HepG2 (cell line): ENCODE results near the gene TSPAN15. TPM values are rescaled to one million over a fixed set of nuclear protein-coding genes. Genes with fewer than 3 reads are reported as not detected.

ENCODE experiments used
- CENPT ChIP-seq: sonication (generic); formaldehyde crosslinking; IDR thresholded peaks from 2 replicates; pipeline ENCODE4 v1.8.0; 2022; ENCODE audit warnings: low read depth, mild to moderate bottlenecking, moderate library complexity, missing genetic modification reagents
- FOXA3 ChIP-seq: IDR thresholded peaks from 2 replicates; pipeline ENCODE4 v1.6.1; 2016; ENCODE audit warnings: missing genetic modification reagents, missing compliant biosample characterization
- HNRNPL ChIP-seq: fragments of 200-400 bp; formaldehyde crosslinking; IDR thresholded peaks from 2 replicates; pipeline ENCODE4 v1.6.1; 2017; ENCODE audit warnings: mild to moderate bottlenecking, low read depth, low read length
- MEIS2 ChIP-seq: sonication (generic); formaldehyde crosslinking; IDR thresholded peaks from 2 replicates; pipeline ENCODE4 v1.9.0; 2021; ENCODE audit warnings: mild to moderate bottlenecking, missing genetic modification reagents
- NCOR1 ChIP-seq: fragments of 200-600 bp; sonication (generic); IDR thresholded peaks from 2 replicates; pipeline ENCODE4 v1.7.0; 2017; ENCODE audit warnings: antibody characterized with exemption, low read length, borderline replicate concordance
- NFKB2 ChIP-seq: sonication (generic); formaldehyde crosslinking; IDR thresholded peaks from 2 replicates; pipeline ENCODE4 v1.4.0; 2020; ENCODE audit warnings: missing genetic modification reagents, borderline replicate concordance
- PHF21A ChIP-seq: sonication (generic); formaldehyde crosslinking; IDR thresholded peaks from 2 replicates; pipeline ENCODE4 v1.5.0; 2020; ENCODE audit warnings: mild to moderate bottlenecking, missing genetic modification reagents
- POLR2G ChIP-seq: fragments of 200-400 bp; formaldehyde crosslinking; IDR thresholded peaks from 2 replicates; pipeline ENCODE4 v1.6.1; 2018; ENCODE audit warnings: mild to moderate bottlenecking, low read depth, low read length, moderate library complexity
- SAP130 ChIP-seq: IDR thresholded peaks from 2 replicates; pipeline ENCODE4 v1.6.1; 2016; ENCODE audit warnings: low read depth
- ZIK1 ChIP-seq: sonication (generic); formaldehyde crosslinking; IDR thresholded peaks from 2 replicates; pipeline ENCODE4 v1.5.0; 2020; ENCODE audit warnings: mild to moderate bottlenecking, low read depth, missing genetic modification reagents, borderline replicate concordance
- ZMYM2 ChIP-seq: sonication (generic); formaldehyde crosslinking; IDR thresholded peaks from 2 replicates; pipeline ENCODE4 v1.8.0; 2022; ENCODE audit warnings: mild to moderate bottlenecking, missing genetic modification reagents
- ZNF121 ChIP-seq: sonication (generic); formaldehyde crosslinking; IDR thresholded peaks from 2 replicates; pipeline ENCODE4 v1.5.0; 2020; ENCODE audit warnings: mild to moderate bottlenecking, missing genetic modification reagents
- ZNF432 ChIP-seq: sonication (generic); formaldehyde crosslinking; IDR thresholded peaks from 2 replicates; pipeline ENCODE4 v1.5.0; 2020; ENCODE audit warnings: missing genetic modification reagents, mild to moderate bottlenecking, borderline replicate concordance
- ZNF616 ChIP-seq: sonication (generic); formaldehyde crosslinking; IDR thresholded peaks from 2 replicates; pipeline ENCODE4 v1.5.0; 2020; ENCODE audit warnings: low read depth, mild to moderate bottlenecking, missing genetic modification reagents
- polyA plus RNA-seq, 8 experiments: library from polyadenylated mRNA; depleted of rRNA in 3 of 8; stranded (reverse) in 7 of 8; unstranded in 1 of 8; fragments of >200 nt; fragmentation: Illumina TruSeq in 4 of 8; extraction: Trizol in 4 of 8; gene quantifications; 2 replicates each; pipeline versions ENCODE4 v1.2.1 to v1.2.3, GENCODE V29; 2011 to 2016; ENCODE audit warnings: low read depth in 4 of 8, missing spikeins in 1 of 8, mixed read lengths in 1 of 8; ENCODE audit not compliant: insufficient read depth in 1 of 8
- total RNA-seq, 5 experiments: library from RNA; depleted of rRNA; stranded (reverse); fragments of >200 nt; fragmentation: Illumina TruSeq; extraction: Trizol; gene quantifications; 2 replicates each; pipeline ENCODE4 v1.2.3, GENCODE V29; 2016; ENCODE audit warnings: low read depth in 1 of 5
- TF ChIP-seq, protein P1 (sequence below): sonication (generic); formaldehyde crosslinking; IDR thresholded peaks from 2 replicates; pipeline ENCODE4 v1.5.1; 2020; ENCODE audit warnings: mild to moderate bottlenecking, missing genetic modification reagents, moderate library complexity
- TF ChIP-seq, protein P2 (sequence below): sonication (generic); formaldehyde crosslinking; IDR thresholded peaks from 2 replicates; pipeline ENCODE4 v1.8.1; 2023; ENCODE audit warnings: mild to moderate bottlenecking, missing genetic modification reagents, borderline replicate concordance
- TF ChIP-seq, protein P3 (sequence below): sonication (generic); formaldehyde crosslinking; IDR thresholded peaks from 2 replicates; pipeline ENCODE4 v1.4.0; 2020; ENCODE audit warnings: missing genetic modification reagents, borderline replicate concordance
- TF ChIP-seq, protein P4 (sequence below): sonication (generic); formaldehyde crosslinking; IDR thresholded peaks from 2 replicates; pipeline ENCODE4 v1.4.0; 2020; ENCODE audit warnings: low read depth, mild to moderate bottlenecking, missing genetic modification reagents

The TSPAN15 gene
- total and polyA plus RNA-seq, 2 of the 13 experiments (the other 11 are each of a cell fraction or from before 2014, with no cell fraction given): 0.27 to 3.2 TPM

DNA sequence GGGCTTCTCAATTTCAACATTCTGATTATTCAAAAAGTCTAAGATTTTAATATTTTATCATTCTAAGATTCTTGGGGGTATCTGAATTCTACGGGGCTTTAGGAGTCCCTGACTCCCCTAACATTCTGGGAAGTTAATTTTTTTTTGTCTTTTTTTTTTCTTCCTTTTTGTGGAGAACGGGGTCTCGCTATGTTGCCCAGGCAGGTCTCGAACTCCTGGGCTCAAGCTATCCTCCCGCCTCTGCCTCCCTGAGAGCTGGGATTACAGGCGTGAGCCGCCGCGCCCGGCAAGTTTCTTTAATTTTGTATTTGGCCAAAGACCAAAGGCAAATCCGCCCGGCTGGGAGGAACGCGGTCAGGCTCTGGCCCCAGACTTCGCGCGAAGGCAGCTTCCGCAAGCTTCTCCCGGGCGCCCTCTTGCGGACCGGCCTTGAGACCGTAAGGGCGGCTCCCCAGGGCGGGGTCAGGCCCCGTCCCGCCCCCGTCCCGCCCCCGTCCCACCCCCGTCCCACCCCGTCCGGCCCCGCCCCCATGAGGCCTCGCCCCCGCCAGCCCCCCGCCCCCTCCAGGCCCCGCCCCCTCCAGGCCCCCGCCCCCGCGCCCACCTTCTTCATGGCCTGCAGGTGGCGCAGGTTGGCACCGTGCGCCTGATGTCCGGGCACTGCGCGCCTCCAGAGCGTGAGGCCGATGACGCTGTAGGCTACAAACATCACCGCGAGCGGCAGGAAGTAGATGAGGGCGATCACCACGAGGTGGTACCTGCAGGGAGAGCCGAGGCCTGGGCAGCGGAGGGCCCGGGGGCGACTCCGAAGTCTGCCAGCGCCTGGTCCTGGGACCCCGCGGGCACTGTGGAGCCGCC lies 42.7 kb upstream of the TSPAN15 start (continued):
- TF ChIP-seq, protein P1, sequence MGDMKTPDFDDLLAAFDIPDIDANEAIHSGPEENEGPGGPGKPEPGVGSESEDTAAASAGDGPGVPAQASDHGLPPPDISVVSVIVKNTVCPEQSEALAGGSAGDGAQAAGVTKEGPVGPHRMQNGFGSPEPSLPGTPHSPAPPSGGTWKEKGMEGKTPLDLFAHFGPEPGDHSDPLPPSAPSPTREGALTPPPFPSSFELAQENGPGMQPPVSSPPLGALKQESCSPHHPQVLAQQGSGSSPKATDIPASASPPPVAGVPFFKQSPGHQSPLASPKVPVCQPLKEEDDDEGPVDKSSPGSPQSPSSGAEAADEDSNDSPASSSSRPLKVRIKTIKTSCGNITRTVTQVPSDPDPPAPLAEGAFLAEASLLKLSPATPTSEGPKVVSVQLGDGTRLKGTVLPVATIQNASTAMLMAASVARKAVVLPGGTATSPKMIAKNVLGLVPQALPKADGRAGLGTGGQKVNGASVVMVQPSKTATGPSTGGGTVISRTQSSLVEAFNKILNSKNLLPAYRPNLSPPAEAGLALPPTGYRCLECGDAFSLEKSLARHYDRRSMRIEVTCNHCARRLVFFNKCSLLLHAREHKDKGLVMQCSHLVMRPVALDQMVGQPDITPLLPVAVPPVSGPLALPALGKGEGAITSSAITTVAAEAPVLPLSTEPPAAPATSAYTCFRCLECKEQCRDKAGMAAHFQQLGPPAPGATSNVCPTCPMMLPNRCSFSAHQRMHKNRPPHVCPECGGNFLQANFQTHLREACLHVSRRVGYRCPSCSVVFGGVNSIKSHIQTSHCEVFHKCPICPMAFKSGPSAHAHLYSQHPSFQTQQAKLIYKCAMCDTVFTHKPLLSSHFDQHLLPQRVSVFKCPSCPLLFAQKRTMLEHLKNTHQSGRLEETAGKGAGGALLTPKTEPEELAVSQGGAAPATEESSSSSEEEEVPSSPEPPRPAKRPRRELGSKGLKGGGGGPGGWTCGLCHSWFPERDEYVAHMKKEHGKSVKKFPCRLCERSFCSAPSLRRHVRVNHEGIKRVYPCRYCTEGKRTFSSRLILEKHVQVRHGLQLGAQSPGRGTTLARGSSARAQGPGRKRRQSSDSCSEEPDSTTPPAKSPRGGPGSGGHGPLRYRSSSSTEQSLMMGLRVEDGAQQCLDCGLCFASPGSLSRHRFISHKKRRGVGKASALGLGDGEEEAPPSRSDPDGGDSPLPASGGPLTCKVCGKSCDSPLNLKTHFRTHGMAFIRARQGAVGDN (CRISPR knock-in tag): peak; percentile 82
- TF ChIP-seq CENPT (CRISPR knock-in tag) (no peak), FOXA3 (no peak), SAP130 (0 out of 2 replicates have a peak, but pooled peaks have one; percentile 20), PHF21A (CRISPR knock-in tag) (no peak), MEIS2 (CRISPR knock-in tag) (no peak), ZNF616 (no peak), NCOR1 (no peak), ZIK1 (CRISPR knock-in tag) (no peak), ZMYM2 (CRISPR knock-in tag) (no peak), ZNF121 (peak; percentile 91), ZNF432 (CRISPR knock-in tag) (no peak), NFKB2 (CRISPR knock-in tag) (0 out of 2 replicates have a peak, but pooled peaks have one; percentile 36), POLR2G (no peak), HNRNPL (peak; percentile 91)
- TF ChIP-seq, protein P2, sequence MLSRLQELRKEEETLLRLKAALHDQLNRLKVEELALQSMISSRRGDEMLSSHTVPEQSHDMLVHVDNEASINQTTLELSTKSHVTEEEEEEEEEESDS: no peak
- TF ChIP-seq, protein P3, sequence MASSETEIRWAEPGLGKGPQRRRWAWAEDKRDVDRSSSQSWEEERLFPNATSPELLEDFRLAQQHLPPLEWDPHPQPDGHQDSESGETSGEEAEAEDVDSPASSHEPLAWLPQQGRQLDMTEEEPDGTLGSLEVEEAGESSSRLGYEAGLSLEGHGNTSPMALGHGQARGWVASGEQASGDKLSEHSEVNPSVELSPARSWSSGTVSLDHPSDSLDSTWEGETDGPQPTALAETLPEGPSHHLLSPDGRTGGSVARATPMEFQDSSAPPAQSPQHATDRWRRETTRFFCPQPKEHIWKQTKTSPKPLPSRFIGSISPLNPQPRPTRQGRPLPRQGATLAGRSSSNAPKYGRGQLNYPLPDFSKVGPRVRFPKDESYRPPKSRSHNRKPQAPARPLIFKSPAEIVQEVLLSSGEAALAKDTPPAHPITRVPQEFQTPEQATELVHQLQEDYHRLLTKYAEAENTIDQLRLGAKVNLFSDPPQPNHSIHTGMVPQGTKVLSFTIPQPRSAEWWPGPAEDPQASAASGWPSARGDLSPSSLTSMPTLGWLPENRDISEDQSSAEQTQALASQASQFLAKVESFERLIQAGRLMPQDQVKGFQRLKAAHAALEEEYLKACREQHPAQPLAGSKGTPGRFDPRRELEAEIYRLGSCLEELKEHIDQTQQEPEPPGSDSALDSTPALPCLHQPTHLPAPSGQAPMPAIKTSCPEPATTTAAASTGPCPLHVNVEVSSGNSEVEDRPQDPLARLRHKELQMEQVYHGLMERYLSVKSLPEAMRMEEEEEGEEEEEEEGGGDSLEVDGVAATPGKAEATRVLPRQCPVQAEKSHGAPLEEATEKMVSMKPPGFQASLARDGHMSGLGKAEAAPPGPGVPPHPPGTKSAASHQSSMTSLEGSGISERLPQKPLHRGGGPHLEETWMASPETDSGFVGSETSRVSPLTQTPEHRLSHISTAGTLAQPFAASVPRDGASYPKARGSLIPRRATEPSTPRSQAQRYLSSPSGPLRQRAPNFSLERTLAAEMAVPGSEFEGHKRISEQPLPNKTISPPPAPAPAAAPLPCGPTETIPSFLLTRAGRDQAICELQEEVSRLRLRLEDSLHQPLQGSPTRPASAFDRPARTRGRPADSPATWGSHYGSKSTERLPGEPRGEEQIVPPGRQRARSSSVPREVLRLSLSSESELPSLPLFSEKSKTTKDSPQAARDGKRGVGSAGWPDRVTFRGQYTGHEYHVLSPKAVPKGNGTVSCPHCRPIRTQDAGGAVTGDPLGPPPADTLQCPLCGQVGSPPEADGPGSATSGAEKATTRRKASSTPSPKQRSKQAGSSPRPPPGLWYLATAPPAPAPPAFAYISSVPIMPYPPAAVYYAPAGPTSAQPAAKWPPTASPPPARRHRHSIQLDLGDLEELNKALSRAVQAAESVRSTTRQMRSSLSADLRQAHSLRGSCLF (CRISPR knock-in tag): no peak
- TF ChIP-seq, protein P4, sequence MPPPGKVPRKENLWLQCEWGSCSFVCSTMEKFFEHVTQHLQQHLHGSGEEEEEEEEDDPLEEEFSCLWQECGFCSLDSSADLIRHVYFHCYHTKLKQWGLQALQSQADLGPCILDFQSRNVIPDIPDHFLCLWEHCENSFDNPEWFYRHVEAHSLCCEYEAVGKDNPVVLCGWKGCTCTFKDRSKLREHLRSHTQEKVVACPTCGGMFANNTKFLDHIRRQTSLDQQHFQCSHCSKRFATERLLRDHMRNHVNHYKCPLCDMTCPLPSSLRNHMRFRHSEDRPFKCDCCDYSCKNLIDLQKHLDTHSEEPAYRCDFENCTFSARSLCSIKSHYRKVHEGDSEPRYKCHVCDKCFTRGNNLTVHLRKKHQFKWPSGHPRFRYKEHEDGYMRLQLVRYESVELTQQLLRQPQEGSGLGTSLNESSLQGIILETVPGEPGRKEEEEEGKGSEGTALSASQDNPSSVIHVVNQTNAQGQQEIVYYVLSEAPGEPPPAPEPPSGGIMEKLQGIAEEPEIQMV (CRISPR knock-in tag): no peak
